HG02973 (cell line): ENCODE results near the gene RPL34.

Source experiments
- ATAC-seq: cut with Tn5 transposase; IDR thresholded peaks from one replicate; pipeline ENCODE4 v1.9.1; 2021; ENCODE audit warnings: moderate library complexity; ENCODE audit not compliant: unreplicated experiment

The RPL34 gene

DNA sequence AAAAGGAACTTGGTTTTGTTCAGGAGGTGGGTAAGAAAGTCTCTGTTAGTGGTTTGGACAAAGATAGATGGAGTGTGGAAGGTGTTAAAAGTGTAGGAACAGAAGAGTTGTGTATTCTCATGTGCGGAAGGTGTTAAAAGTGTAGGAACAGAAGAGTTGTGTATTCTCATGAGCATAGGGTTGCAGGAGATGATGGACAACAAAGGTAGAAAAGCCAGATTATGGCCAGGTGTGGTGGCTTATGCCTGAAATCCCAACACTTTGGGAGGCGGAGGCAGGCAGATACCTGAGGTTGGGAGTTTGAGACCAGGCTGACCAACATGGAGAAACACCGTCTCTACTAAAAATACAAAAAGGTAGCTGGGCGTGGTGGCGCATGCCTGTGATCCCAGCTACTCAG, 2.5 kb downstream of the RPL34 start:
- no peak for ATAC-seq

DNA sequence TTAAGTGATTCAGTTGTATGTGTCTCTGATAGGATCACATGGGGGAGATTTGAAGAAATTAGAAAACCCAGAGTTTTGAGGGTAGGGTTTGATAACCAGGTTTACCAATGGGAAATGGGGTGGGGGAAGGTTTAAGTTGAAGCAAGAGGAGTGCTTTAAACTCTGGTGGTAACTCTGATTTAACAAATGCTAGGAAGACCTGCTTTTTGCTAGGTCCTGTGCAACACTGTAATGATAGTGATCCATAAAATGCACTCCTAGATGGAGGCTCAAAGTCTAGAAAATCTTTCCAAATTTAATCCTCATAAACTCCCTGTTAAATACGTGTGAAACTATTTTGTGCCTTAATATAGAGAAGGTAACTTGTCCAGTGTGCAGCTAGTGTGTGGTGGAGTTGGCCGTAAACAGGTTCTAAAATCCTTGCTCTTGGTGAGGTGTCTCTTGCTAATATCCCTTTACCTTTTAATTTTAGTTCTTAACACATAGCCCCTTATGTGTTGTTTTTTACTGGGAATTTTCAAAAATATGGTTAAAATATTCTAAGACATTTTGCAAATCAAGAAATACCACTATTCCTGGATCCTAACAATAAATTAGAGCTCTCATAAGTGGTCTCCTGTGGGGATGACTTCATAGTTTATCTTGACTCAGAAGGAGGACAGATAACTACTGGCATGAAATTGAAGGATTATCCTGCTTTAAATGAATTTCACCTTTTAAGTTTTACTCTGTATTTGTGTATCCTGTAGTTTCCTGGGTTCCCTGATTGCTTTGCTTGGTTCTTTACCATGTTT, 4.1 kb downstream of the RPL34 start:
- ATAC-seq, result no peak

DNA sequence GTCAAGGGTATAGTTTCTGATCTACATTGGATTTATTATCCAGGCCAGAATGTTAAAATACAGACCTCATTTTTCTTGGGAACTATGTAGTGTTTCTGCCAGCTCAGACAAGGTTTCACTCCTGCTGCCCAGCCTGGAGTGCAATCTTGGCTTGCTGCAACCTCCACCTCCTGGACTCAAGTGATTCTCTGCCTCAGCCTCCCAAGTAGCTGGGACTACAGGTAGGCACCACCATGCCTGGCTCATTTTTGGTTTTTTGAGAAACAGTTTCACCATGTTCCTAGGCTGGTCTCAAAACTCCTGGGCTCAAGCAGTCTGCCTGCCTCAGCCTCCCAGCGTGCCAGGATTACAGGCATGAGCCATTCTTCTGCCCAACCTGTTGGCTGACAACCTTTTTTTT, 5.7 kb downstream of the RPL34 start:
- ATAC-seq, result no peak

DNA sequence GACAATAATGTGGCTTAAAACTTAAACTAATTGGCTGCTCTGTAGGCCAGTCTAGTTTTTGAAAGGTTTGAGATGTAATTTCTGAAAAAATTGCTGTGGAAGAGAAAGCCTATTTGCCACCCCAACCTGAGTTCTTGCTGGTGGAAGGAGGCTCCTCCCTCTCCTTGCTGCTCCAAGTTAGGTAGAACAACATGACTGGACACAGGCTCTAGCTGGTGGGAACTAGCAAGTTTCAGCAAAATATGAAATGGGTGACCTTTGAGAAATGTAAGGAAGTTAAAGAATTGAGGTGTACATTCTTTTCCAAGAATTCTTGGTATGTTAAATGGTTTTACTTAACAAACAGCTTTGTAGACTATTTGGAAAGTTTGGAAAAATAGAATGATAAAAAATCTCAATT, 8.0 kb downstream of the RPL34 start:
- ATAC-seq, result no peak

DNA sequence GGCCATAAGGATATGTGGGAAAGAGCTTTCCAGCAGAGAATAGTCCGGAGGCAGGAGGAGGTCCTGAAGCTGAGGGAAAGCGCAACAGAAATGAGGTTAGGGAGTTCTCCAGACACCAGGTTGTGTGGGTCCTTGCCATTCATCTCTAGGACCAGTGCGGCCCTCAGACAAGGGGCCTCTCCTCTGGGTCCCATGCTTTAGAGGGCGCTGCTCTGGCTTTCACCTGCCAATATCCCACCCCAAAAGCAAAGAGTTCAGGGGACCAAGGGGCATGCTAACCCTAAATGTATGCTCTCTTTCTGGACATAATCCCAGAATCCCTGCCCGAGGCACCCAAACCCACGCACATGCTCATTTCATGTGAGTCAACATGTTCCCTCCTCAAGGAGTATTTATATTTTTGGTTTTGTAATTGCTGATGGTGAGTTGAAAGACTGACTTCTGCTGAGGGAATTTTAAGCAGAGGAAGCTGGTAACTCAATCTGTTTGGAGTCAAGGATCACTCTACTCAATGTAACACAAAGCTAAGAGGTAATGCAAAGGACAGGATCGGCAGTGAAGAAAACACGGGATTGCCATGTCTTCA, 14.8 kb downstream of the RPL34 start:
- no peak for ATAC-seq

DNA sequence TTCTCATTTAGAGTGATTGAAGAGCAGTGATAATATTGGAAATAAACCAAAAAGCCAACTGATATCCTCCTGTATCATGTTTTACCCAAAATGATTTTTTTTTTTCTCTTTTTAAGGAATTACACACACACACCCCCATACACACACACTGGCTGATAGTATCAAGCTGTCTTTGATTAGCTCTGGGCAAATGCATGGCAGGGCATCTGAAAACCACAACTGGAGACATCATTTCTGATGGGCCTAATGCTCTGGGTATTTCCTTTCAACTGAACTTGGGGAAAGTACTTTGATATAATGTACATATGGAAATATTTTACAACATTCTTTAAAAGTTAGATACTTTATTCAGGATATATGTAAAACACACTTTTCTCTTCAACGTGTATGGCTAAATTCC, 15.9 kb downstream of the RPL34 start:
- no peak for ATAC-seq

DNA sequence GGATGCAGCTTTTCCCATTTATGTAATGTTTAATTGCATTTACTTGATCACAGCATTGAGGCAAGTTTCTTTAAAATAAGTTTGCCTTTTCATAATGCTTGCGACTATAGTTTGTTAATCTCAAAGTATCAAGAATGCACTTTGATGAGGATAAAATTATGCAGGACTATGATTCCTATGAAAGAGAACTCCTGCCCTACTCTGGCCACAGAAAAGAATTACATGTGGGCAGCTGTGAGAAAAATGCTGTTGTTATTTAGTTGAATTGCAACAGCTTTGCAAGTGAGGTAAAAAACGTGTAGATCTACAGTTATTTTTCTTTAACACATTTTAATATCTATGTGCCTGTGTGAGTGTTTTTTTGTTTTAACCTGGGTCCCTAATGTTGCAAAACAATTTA, 17.5 kb downstream of the RPL34 start:
- no peak for ATAC-seq

DNA sequence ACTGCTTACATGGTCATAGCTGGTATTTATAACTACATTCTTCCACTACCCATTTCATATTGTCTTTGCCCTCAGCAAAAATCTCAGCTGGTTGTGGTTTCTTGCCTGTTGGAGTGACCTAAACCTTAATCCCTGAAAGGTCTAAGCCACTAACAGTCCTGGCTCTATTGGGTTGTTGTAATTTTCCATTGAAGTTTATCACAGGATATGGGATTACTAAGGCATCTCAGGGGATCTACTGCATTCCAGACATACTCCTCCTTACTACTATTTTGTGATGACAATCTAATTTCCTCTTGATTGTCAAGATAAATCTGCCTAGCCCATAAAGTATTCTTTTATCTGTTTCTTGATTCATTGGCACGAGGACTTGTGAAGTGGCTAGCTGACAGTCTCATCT, 23.9 kb downstream of the RPL34 start:
- ATAC-seq, result no peak

DNA sequence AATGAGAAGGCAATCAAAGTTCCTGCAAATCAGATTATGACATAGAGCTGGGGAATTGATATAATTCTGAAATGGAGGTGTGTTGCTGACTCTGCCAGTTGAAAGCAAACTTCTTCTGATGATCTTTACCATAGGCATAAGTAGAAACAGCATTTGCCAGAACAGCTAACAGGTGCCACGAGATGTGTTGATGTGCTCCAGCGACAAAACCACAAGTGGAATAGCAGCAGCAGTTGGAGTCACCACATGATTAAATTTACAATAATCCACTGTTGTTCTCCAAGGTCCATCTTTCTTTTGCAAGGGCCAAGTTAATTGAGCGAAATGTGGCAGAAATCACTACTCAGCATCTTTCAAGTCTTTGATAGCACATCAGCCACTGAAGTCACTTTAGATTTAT, 26.3 kb downstream of the RPL34 start:
- no peak for ATAC-seq

DNA sequence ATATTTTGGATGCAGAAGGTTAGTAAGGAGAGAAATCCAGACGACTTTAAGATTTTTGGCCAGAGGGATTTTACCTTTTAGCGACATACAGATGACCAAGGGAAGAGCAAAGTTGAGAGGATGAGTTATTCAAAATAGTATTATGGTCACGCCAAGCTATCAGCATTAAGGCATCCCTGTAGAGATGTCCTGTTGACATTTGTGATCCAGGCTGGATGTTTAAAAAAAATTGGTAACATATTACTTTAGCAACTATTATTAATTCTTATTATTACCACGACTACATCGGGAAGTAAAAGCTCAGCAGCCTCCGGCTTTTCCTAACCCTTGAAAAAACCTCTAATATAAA, 29.5 kb downstream of the RPL34 start:
- ATAC-seq, result peak; percentile 9

DNA sequence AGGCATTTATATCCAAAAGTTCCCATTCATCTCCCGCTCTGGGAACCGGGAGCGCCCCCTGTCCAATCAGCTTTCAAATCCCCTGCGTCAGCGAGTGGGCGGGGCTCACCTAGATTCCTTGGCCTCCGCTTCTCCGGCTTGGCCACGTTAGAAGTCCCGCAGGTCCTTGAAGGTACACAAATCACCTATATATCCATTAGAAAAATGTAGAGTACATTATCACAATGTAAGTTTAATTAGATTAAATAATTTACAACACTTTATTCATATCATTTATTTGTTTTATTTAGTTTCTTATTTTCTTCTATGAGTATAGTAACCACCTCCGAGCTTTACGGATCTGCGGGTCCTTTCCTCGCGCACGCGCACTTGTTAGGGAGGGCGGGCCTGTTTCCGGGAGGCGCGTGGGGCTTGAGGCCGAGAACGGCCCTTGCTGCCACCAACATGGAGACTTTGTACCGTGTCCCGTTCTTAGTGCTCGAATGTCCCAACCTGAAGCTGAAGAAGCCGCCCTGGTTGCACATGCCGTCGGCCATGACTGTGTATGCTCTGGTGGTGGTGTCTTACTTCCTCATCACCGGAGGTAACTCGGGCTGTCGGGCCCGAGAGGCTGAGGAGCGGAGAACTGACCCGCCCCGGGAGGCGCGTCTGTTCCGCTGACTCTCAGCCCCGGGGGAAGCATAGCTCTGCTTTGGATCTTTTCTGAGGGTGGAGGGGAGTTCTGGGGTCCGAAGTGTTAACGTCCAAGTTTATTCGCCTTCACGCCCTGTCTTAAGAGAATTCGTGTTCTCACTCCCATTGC, 30.0 kb downstream of the RPL34 start, which contains the start of gene OSTC:
TSS of gene OSTC (plus strand) at position 388 of the 802 bp plus-strand sequence. CDS start at position 445, 57 bp downstream.
- peak; percentile 82 for ATAC-seq

DNA sequence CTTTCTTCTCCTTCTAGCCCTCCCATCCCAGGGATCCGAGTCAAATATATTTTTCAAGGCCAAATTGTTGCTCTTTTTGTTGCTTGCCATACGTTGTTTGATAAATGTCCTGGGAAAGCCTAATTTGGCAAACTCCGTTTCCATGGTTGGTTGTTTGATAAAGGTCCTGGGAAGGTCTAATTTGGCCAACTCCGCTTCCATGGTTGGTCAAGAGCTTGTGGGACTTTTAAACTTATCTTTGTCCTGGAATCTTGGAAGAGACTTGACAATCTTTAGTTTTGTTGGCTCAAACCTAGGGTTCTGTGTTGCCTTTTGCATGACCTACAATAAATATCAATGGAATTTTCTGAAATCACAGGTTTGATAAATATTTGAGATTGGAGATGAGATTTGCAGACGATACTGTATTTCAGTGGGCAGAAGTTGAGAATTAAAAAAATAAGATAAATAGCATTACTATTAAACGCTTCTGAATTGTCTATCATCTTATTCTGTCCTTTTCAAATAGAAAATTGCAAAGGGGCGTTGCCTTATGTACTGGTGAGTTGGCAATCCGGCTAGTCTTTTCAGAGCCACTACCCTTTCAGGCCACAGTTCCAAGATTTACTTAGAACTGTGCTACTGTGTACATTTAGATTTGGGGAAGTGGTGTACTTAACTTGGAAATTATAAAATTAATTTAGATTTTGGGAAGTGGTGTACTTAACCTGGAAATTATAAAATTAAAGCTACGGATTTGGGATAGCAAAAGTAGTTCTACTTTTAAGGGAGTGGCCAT, 30.8 kb downstream of the RPL34 start:
- ATAC-seq, result peak; percentile 34

DNA sequence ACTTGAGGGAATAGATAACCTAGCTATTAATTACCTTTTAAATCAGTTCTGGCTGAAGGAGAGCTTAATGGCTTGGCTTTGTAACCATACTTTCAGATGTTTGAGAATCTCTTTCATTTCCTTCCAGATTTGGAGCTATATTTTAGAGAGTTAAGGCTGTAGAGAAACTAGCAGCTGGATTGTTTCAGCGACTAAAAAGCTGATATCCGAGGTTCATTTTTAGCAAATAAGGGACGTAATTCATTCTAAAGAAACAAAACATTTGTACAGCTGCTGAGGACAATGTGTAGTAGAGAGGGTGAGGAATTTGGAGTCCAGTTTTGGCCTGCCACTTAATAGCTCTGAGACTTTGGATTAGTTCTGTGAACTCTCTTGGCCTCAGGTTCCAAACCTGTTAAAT, 42.3 kb downstream of the RPL34 start:
- no peak for ATAC-seq

DNA sequence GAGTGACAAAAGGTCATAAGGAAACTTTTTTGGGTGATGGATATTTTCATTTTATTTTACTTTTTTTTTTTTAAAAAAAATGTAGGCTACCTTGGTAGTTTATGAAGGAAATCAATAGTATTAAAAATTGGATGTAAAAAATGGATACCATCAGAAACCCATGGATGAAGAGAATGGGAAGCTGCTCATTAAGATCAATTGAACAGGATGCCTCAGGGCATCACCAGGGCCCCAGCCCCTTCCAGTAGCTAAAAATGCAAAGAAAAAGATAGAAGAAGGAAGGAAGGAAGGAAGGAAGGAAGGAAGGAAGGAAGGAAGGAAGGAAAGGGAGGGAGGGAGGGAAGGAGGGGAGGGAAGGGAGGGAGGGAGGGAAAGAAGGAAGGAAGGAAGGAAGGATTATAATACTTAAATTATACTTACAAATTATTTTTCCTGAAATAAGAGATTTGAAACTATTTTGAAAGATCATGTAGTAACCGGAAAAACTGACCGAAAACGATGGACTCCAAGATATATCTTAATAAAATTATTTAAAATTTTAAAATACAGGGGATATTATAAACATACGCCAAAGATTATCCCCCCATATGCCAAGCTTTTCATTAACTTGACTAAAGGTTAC, 54.1 kb downstream of the RPL34 start:
- no peak for ATAC-seq
